Measurements from ENCODE around the gene INO80B. TPM values are rescaled to one million over a fixed set of nuclear protein-coding genes. Genes with fewer than 3 reads are reported as not detected.

The INO80B gene
- total RNA-seq, 2 experiments from 2014 or later: 29.2 to 44.5 TPM

GRCh38 chr2:74502720-74503505, 48.0 kb downstream of the INO80B start:
- H3K4me1 ChIP-seq (ENCODE audit: insufficient read depth, low read length, poor library complexity, severe bottlenecking): peaks cover 23% of the 10 kb centered on the region
- peaks cover 5% of the 10 kb centered on the region; the same call in 1 of the 2 replicates for H3K79me2 ChIP-seq (ENCODE audit: insufficient read depth, low read depth, low read length)
- DNase-seq (ENCODE audit: low spot score): no peak
- ChIA-PET POLR2A (no interaction called here), CTCF (ENCODE audit: unreplicated experiment) (interaction anchor here (0.5 kb wide), 1 partner anchor 456 kb away, joined by 7 read pairs; the partner anchor contains the start of gene POLE4)
- no peaks in the 10 kb centered on the region for H4K20me1 ChIP-seq (ENCODE audit: insufficient read depth, low read length)
- H2AFZ ChIP-seq (ENCODE audit: low read length): no peak overlapping the region
- H3K4me2 ChIP-seq (ENCODE audit: low read length): peak overlapping the region; percentile 45; the same call in 1 of the 2 replicates
- H3K9me3 ChIP-seq (ENCODE audit: low read length): no peaks in the 10 kb centered on the region
- peaks cover 15% of the 10 kb centered on the region for H3K36me3 ChIP-seq (ENCODE audit: insufficient read depth, low read length)
- no peak overlapping the region for H3K4me3 ChIP-seq (ENCODE audit: low read depth, low read length, poor library complexity, severe bottlenecking)
- no peak overlapping the region for H3K27ac ChIP-seq (ENCODE audit: low read depth, low read length, poor library complexity, severe bottlenecking)
- intact Hi-C loops (cut with micrococcal nuclease; ENCODE audit: unreplicated experiment): no loop called here
- TF ChIP-seq, protein P1, sequence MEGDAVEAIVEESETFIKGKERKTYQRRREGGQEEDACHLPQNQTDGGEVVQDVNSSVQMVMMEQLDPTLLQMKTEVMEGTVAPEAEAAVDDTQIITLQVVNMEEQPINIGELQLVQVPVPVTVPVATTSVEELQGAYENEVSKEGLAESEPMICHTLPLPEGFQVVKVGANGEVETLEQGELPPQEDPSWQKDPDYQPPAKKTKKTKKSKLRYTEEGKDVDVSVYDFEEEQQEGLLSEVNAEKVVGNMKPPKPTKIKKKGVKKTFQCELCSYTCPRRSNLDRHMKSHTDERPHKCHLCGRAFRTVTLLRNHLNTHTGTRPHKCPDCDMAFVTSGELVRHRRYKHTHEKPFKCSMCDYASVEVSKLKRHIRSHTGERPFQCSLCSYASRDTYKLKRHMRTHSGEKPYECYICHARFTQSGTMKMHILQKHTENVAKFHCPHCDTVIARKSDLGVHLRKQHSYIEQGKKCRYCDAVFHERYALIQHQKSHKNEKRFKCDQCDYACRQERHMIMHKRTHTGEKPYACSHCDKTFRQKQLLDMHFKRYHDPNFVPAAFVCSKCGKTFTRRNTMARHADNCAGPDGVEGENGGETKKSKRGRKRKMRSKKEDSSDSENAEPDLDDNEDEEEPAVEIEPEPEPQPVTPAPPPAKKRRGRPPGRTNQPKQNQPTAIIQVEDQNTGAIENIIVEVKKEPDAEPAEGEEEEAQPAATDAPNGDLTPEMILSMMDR (conservative IDR thresholded peaks at IDR 0.05; ENCODE audit: low read length): peak; percentile 41; the same call in 1 of the 2 replicates
- TF ChIP-seq EZH2phosphoT487 (IDR thresholded peaks at IDR 0.05; ENCODE audit: borderline replicate concordance, low read depth, low read length): no peak
- no TSS peak for BruUV-seq (replicated peaks)
- H3K9me2 ChIP-seq (ENCODE audit: insufficient read depth, low read length): no peaks in the 10 kb centered on the region

DNA sequence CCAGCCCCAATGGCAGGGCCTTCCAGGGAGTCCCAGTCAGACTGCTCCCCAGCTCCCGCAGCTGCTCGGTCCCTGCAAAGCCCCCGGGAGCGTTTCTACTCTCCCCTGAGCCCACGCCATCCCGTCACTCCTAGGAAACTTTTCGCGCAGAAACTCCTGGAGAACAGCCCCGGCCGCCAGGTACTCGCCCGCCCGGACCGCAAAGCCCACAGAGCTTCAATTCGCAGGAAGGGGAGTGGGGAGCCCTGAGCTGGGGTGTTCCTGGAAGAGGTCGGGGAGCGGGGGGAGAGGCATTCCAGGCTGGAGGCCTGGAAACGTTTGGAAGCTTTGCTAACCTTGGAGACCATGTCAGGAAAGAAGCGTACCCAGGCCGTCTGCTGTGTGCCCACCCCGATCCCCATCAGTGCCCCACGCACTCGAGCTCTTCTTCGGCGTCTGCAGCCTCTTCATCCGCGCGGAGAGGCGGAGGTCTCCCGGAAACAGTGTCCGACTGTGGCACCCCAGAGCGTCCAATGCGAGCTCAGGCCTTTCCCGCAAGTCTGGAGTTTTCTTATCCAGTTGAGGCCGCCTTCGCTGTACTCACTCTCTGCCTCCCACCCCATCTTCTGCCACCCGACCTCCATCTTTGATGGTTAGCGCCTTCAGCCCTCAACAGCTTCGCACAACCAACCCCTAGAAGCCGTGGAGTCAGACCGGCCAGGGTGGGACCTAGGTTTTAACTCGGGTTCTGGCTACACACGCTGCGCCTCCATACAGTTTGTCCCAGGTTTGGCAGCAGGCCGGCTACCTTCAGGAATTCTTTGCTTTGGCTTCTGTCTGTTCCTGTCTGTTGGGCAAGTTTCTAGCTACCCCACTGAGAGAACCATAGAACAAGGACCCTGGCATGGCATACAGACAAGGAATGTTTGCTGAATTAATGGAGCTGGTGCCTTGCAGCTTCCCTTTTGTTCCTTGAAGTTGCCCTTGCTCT, 48.9 kb downstream of the INO80B start:
- no peak overlapping the region for H3K27ac ChIP-seq (ENCODE audit: low read depth, low read length, poor library complexity, severe bottlenecking)
- peak overlapping the region; percentile 45; the same call in 1 of the 2 replicates for H3K4me2 ChIP-seq (ENCODE audit: low read length)
- TF ChIP-seq, protein P1 (conservative IDR thresholded peaks at IDR 0.05; ENCODE audit: low read length): no peak
- no peak for TF ChIP-seq EZH2phosphoT487 (IDR thresholded peaks at IDR 0.05; ENCODE audit: borderline replicate concordance, low read depth, low read length)
- intact Hi-C loops (cut with micrococcal nuclease; ENCODE audit: unreplicated experiment): no loop called here
- H3K79me2 ChIP-seq (ENCODE audit: insufficient read depth, low read depth, low read length): peaks cover 5% of the 10 kb centered on the region; the same call in 1 of the 2 replicates
- no peaks in the 10 kb centered on the region for H3K9me2 ChIP-seq (ENCODE audit: insufficient read depth, low read length)
- peaks cover 27% of the 10 kb centered on the region for H3K4me1 ChIP-seq (ENCODE audit: insufficient read depth, low read length, poor library complexity, severe bottlenecking)
- no TSS peak for BruUV-seq (replicated peaks)
- CTCF ChIA-PET (ENCODE audit: unreplicated experiment): interaction anchor here (0.5 to 1.0 kb wide), 3 partner anchors 27 to 455 kb away, joined by 3 to 7 read pairs (median 3); partner anchors contain the start of gene POLE4
- no peaks in the 10 kb centered on the region for H3K9me3 ChIP-seq (ENCODE audit: low read length)
- H3K4me3 ChIP-seq (ENCODE audit: low read depth, low read length, poor library complexity, severe bottlenecking): no peak overlapping the region
- no peaks in the 10 kb centered on the region for H4K20me1 ChIP-seq (ENCODE audit: insufficient read depth, low read length)
- peaks cover 15% of the 10 kb centered on the region for H3K36me3 ChIP-seq (ENCODE audit: insufficient read depth, low read length)
- POLR2A ChIA-PET: no interaction called here
- DNase-seq (ENCODE audit: low spot score): no peak
- no peak overlapping the region for H2AFZ ChIP-seq (ENCODE audit: low read length)

Measured in OCI-LY7 (cell line).